ENCODE measurements around the gene MSI2. TPM values are rescaled to one million over a fixed set of nuclear protein-coding genes. Genes with fewer than 3 reads are reported as not detected.
A peak's percentile ranks its signal among the peaks of the same experiment; 100 is the strongest.

MSI2 gene
- total and polyA plus RNA-seq, 2 donors (not counting 3 experiments of a cell fraction or from before 2014, with no cell fraction given) = 20.9 to 59.3 TPM

DNA sequence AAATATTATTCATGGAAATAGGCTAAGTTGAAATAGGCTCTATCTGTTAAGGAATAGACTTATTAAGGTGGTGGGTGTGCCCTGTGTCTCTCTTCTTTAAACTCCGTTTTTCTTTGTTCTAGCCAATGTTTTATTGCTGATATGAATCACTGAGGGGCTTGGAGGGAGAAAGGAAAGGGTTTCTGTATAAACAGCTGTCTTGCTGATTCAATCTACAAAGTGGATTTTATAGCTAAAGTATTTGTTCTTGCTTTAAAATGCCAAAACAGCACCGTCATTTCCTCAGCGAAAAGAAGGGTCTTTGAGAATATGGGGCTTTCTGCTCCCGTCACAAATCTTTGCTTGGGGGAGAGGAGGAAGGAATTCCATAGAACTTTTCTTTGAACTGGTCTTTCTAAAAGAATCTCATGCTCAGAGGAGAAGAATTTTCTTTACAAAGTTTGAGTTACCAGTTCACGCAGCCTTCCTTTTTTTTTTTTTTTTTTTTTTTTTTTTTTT is 39.3 kb downstream of the MSI2 start:
- Histone ChIP-seq H3K27ac (ENCODE audit: insufficient read depth, low read depth, low read length) (peak overlapping the region; percentile 83), H3K4me3 (replicated peaks in 1 of 3; ENCODE audit: insufficient read depth in 1 of 3, low read depth in 1 of 3, low read length in 3 of 3) (peak overlapping the region in 1 of 3 experiments; percentile 35), H3K27me3 (ENCODE audit: control insufficient read depth in 2 of 2, insufficient read depth in 2 of 2, low read length in 2 of 2) (no peaks in the 10 kb centered on the region), H3K36me3 (ENCODE audit: control insufficient read depth in 2 of 2, extremely low read depth in 1 of 2, insufficient read depth in 2 of 2, low read length in 2 of 2) (no peaks in the 10 kb centered on the region), H3K9me3 (replicated peaks; ENCODE audit: control insufficient read depth, insufficient read depth, low read length) (no peaks in the 10 kb centered on the region), H2AFZ (ENCODE audit: low read depth, low read length) (no peak overlapping the region), H3K9ac (replicated peaks; ENCODE audit: extremely low read depth, insufficient read depth, low read length) (peak overlapping the region; percentile 59), H3K4me2 (ENCODE audit: insufficient read depth, low read length) (peak overlapping the region; percentile 65), H3K4me1 (ENCODE audit: control insufficient read depth, extremely low read depth, insufficient read depth, low read length) (peaks cover 22% of the 10 kb centered on the region), H3K9me1 (replicated peaks; ENCODE audit: control insufficient read depth, extremely low read depth, insufficient read depth, low read length) (no peaks in the 10 kb centered on the region), H3K79me2 (ENCODE audit: control insufficient read depth, insufficient read depth, low read length) (no peaks in the 10 kb centered on the region), H4K20me1 (replicated peaks; ENCODE audit: control insufficient read depth, extremely low read depth, insufficient read depth, low read length) (no peaks in the 10 kb centered on the region)
- intact Hi-C loops (cut with micrococcal nuclease) = loop anchor here (1.0 kb wide), 1 partner anchor 37 kb away; no protein-coding TSS in a partner anchor
- DNase-seq (ENCODE audit: low read depth, low spot score) (peak; percentile 91), FAIRE-seq (peak; percentile 96)
- CTCF ChIA-PET = interaction anchor here (0.6 to 1.4 kb wide), 8 partner anchors 9 to 924 kb away, joined by 3 to 12 read pairs (median 3); partner anchors contain the start of gene MKS1
- POLR2A ChIA-PET = interaction anchor here (0.7 kb wide), 1 partner anchor 39 kb away, joined by 3 read pairs; the partner anchor contains the start of gene MSI2
- dilution Hi-C loops (cut with MboI; ENCODE audit: extremely low pct_ligation_motif_present, low sequenced_read_pairs) = no loop called here
- no TSS peak for BruUV-seq (replicated peaks)
- TF ChIP-seq GATA2 (IDR thresholded peaks at IDR 0.05; ENCODE audit: insufficient read depth, insufficient read length, low read depth, low read length) = peak; percentile 81
- TF ChIP-seq FOS (IDR thresholded peaks at IDR 0.05; ENCODE audit: borderline replicate concordance, insufficient read depth, low read length) = peak; percentile 68
- TF ChIP-seq, protein P1, sequence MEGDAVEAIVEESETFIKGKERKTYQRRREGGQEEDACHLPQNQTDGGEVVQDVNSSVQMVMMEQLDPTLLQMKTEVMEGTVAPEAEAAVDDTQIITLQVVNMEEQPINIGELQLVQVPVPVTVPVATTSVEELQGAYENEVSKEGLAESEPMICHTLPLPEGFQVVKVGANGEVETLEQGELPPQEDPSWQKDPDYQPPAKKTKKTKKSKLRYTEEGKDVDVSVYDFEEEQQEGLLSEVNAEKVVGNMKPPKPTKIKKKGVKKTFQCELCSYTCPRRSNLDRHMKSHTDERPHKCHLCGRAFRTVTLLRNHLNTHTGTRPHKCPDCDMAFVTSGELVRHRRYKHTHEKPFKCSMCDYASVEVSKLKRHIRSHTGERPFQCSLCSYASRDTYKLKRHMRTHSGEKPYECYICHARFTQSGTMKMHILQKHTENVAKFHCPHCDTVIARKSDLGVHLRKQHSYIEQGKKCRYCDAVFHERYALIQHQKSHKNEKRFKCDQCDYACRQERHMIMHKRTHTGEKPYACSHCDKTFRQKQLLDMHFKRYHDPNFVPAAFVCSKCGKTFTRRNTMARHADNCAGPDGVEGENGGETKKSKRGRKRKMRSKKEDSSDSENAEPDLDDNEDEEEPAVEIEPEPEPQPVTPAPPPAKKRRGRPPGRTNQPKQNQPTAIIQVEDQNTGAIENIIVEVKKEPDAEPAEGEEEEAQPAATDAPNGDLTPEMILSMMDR (IDR thresholded peaks at IDR 0.05; ENCODE audit: extremely low read depth in 1 of 2, insufficient read depth in 1 of 2, low read depth in 1 of 2, low read length in 2 of 2) = no peak
- peak; percentile 64 for TF ChIP-seq JUN (IDR thresholded peaks at IDR 0.05; ENCODE audit: borderline replicate concordance, insufficient read depth, insufficient read length, low read depth)
- peak; percentile 39 for TF ChIP-seq POLR2AphosphoS5 (IDR thresholded peaks at IDR 0.05; ENCODE audit: insufficient read depth, low read depth, low read length)
- TF ChIP-seq MYC (IDR thresholded peaks at IDR 0.05; ENCODE audit: low read depth, low read length) = no peak

Data from endothelial cell of umbilical vein (primary cell).